IPS-NIHi11 (cell line): ENCODE measurements around the gene PPP1R2B.

Experiments
- DNase-seq: peaks from one replicate; pipeline ENCODE4 v3.0.0; 2012; ENCODE audit warnings: mixed read lengths, low spot score

The PPP1R2B gene

DNA sequence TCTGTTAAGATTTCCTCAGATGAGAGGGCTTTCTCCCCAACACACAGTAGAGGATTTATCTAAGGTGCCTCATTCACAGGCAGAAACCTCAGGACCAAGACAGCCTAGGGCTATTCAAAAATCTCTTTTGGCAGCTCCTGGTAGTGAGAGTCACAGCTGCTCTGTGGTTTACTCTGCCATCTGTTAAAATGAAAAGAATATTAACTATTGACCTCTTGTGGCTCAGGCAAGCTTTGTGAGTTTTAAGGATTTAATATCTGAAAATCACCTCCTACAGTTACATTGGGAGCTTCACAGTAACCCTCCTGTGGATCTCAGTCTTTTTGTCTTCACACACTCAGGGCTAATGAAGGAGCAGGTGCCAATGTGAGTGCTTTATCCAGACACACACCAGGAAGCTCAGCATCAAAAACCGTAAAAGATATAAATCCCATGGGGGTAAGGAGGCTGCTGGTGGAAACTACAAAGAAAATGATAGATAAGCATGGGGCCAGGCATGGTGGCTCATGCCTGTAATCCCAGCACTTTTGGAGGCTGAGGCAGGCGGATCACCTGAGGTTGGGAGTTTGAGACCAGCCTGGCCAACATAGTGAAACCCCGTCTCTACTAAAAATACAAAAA is 29.7 kb downstream of the PPP1R2B start:
- DNase-seq: no peak

DNA sequence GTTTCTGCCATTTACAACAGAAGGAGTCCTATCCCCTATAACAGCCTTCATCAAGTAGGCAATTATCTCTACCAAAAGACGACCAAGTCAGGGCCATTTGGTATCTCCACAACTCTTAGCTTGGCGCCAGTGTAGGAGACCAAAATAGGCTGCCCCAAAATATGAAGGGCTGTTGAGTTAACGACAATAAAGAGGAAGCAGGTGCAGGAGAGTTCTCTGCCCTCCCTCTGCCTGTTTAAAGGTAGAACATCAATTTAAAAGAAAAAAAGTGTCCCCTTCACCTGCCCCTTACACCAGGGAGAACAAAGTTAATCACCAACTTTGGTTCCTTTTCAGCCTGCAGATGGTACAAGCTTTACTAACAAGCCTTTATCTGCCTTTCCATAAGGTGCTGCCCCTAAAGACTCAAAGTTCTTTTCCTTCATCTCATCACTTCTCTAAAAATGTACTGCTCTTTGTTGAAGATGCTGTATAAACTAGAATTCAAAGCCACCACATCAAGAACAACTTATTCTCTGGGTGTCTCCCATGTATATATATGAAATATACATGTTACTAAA is 33.3 kb downstream of the PPP1R2B start:
- no peak for DNase-seq

DNA sequence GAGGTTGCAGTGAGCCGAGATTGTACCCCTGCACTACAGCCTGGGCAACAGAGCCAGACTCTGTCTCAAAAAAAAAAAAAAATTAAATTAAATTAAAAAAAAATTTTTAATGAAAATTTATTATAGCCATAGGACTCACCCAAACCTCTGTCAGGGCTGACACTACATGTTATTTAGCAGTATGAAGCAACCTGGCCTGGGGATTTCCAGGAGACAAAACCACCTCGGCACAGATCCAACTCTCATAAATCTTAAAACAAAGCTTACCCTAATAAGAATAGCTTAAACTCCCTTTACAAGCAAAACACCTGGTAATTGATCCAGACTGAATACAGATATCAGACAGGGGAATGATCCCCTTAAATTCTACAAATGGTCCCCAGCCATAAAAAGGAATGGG is 38.4 kb downstream of the PPP1R2B start:
- no peak for DNase-seq

DNA sequence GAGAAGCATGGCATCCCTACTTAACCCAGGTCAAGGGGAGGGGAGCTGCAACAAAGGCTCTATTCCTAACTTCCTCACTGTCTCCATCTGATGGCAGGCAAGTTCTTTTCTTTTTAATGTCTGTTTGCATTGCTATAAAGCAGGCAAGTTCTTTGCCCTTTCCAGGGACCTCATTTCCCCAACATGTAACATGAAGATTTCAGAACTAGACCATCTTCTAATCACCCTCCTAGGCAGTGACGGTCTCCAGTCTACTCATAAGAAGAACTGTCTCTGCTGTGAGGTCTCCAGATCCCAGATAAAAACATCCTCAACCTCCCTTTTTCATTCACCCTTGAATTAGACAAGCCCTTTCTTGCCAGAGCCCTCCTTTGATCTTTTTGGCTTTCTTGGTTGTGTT is 42.1 kb downstream of the PPP1R2B start:
- DNase-seq: peak; percentile 11

DNA sequence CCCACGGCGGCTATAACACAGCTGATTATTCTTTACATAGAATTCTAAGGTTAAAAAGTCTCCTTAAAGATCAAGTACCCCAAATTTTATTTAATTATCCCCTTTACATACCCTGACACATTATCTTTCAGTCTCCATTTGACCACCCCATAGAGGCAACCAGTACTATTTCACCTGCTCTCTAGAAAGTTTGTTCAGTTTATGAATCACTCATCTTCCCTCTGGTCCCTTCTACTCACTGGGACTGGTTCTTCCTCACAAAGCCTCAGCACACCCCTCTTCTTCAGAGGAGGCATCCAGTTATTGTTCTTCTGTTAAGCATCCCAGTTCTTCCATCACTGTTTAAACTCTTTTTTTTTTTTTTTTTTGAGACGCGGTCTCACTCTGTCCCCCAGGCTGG is 42.8 kb downstream of the PPP1R2B start:
- DNase-seq: no peak

DNA sequence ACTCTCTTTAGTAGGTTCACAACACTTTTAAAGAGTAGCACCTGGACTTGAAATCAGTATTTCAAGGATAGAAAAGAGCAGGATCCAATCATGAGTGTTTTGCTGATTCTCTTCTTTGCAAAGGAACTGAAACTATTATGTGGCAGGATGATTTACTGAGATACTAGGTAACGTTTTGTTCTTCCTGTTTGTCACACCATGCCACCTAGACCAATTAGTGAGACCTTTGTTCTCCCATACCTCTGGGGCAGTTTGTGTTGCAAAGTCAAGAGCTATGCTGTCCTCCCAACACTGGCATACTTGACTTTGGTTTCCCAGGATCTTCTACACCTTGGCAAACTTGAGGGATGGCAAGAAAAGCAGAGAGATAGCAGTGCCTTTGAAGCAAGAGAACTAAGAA is 43.4 kb downstream of the PPP1R2B start:
- DNase-seq: no peak

DNA sequence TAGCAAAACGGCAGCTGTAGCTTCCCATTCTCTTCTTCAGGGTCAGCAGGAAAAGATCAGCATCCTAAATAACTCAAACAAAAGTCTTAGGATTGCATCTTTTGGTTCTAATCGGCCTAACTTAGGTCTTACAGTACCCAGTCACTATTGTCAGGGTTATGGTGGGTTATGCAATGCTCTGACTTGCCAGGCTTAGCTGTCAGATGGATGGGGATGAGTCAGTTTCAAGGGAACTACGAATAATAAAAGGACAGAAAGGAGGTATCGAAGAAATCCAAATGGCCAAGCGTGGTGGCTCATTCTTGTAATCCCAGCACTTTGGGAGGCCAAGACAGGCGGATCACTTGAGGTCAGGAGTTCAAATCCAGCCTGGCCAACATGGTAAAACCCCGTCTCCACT is 46.5 kb downstream of the PPP1R2B start:
- DNase-seq: no peak
